ENCODE measurements around the gene PITX3.

GRCh38 chr10:102222797-102223196 is 18.5 kb downstream of the PITX3 start:
- TF ChIP-seq, protein P1, sequence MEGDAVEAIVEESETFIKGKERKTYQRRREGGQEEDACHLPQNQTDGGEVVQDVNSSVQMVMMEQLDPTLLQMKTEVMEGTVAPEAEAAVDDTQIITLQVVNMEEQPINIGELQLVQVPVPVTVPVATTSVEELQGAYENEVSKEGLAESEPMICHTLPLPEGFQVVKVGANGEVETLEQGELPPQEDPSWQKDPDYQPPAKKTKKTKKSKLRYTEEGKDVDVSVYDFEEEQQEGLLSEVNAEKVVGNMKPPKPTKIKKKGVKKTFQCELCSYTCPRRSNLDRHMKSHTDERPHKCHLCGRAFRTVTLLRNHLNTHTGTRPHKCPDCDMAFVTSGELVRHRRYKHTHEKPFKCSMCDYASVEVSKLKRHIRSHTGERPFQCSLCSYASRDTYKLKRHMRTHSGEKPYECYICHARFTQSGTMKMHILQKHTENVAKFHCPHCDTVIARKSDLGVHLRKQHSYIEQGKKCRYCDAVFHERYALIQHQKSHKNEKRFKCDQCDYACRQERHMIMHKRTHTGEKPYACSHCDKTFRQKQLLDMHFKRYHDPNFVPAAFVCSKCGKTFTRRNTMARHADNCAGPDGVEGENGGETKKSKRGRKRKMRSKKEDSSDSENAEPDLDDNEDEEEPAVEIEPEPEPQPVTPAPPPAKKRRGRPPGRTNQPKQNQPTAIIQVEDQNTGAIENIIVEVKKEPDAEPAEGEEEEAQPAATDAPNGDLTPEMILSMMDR (IDR thresholded peaks at IDR 0.05; ENCODE audit: low read depth, low read length, missing input control): no peak
- TF ChIP-seq TAF1 (conservative IDR thresholded peaks at IDR 0.05) (no peak), MAX (IDR thresholded peaks at IDR 0.05) (no peak), ZBTB33 (IDR thresholded peaks at IDR 0.05) (no peak), GABPA (IDR thresholded peaks at IDR 0.05 in 1 of 2, conservative IDR thresholded peaks at IDR 0.05 in 1 of 2) (no peak), REST (IDR thresholded peaks at IDR 0.05) (no peak), YY1 (IDR thresholded peaks at IDR 0.05) (no peak), SP1 (IDR thresholded peaks at IDR 0.05) (no peak), ATF3 (IDR thresholded peaks at IDR 0.05) (no peak), JUND (IDR thresholded peaks at IDR 0.05) (no peak), FOXA1 (IDR thresholded peaks at IDR 0.05) (no peak)

Data from liver (tissue), 3 donors.